HG02840 (cell line): ENCODE data around the gene ISM1.

ENCODE experiments used
- ATAC-seq: cut with Tn5 transposase; IDR thresholded peaks from one replicate; pipeline ENCODE4 v1.9.1; 2021; ENCODE audit warnings: mild to moderate bottlenecking, moderate library complexity, moderate number of reproducible peaks; ENCODE audit not compliant: unreplicated experiment, low FRiP score

The ISM1 gene

DNA sequence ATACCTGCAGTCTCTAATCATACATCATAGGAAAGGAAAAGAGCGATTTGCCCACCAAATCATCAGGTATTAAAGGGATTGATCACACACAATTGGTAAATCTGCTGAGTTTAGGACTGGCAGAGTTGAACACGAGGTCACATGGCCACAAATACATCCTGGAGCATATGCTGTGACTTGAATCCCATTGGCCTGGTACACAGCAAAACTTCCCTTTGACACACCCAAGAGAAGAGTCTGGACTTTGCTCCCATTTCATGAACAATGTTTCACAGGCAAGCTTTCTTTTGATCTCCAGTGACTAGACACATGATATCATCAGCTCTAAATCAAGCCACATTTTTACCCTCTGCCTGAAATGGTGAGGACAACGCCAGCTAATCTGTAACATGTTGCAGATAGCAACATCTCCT is 117.9 kb downstream of the ISM1 start:
- no peak for ATAC-seq

DNA sequence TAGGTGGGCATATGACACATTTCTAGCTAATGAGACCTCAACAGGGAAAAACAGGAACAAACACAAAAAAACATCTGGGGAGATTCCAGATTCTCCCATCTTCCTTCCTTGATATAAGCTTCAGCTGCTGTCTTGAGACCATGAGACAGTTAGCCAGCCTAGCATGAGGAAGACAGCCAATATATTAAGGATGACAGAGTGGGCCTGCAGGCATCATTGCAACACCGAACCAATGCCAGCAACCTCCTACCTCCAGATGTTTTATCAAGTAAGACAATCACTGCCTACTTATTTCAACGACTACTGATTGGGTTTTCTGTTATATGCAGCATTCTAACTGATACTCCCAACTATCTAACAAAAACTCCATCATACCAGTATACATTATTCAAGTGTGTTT is 119.0 kb downstream of the ISM1 start:
- no peak for ATAC-seq

DNA sequence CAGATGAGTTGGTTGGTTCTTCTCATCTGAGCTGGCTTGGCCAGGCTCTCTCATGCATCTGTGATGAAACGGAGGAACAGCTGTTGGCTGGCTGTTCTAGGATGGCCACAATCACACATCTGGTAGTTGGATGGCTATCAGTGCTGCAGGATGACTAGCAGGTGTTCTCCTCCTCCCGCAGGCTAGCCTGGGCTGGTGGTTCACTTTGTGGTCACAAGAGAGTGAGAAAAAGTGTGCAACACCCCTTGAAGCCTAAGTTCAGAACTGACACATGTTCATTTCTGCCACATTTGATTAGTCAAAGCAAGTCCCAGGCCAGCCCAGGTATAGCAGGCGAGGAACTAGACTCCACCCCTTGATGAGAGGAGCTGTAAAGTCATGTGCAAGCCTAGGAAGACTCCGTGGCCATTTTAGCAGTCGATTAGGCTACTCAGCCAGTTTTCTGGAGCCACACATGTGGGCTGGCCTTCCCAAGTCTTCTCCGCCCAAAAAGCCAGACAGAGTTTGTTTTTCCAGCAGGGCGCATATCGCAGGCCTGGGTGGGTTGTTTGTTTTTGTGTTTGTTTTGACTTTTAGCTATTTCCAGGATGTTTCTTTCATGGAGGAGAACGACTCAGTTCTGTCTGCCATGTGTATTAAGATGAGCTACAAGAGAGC is 120.8 kb downstream of the ISM1 start:
- no peak for ATAC-seq

DNA sequence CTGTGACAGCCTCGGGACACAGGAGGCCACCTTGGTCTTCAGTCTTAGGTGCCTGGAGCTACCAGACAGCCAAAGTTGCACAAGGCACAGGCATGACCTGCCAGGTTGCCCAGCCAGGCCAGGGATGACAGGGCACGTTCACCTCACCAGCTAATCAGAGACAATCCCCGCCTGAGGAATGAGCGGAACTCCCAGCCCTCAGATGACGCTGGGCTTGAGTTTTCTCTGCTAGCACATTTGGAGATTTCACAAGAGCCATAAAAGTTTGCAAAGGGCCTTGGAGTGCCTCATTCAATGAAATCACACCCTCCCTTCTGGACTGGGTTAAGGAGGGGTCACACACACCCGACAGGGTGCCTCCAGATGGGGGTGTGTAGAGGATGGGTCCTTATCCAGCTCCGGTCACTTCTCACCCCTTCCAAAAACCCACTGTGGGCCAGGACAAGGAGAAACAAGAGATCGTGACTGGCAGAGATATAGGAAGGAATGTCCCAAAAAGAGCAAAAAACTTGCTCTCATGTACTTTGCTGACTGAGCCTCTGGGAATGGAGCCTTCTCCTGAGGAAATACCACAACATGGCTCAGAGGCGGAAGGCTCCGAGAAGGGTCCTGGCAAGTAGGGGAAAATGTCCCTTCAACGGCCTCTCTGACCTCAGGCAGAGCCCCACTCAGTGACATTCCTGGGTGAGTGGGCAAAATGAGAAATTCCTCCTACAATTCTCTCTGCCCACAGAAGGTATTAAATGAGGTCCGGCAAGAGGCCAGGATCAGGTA is 121.6 kb downstream of the ISM1 start:
- ATAC-seq, result no peak

DNA sequence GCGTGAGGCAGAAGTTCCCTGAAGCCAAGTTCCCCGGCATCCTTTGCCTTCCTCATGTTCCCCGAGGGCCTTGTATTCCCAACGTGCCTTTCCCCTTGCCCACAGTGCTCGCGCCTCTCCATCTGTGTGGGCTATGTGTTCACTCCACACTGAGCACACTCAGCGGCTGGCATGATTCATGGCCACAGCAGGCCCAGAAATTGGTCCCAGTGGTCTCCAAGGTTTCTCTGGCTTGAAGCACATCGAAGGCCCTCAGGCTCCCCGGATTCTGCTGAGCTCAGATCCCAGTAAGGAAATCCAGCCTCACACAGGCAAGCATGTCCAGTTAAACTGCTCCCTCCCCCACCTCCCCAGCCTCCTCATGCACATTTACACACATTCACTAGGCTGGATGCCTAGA is 123.6 kb downstream of the ISM1 start:
- no peak for ATAC-seq

DNA sequence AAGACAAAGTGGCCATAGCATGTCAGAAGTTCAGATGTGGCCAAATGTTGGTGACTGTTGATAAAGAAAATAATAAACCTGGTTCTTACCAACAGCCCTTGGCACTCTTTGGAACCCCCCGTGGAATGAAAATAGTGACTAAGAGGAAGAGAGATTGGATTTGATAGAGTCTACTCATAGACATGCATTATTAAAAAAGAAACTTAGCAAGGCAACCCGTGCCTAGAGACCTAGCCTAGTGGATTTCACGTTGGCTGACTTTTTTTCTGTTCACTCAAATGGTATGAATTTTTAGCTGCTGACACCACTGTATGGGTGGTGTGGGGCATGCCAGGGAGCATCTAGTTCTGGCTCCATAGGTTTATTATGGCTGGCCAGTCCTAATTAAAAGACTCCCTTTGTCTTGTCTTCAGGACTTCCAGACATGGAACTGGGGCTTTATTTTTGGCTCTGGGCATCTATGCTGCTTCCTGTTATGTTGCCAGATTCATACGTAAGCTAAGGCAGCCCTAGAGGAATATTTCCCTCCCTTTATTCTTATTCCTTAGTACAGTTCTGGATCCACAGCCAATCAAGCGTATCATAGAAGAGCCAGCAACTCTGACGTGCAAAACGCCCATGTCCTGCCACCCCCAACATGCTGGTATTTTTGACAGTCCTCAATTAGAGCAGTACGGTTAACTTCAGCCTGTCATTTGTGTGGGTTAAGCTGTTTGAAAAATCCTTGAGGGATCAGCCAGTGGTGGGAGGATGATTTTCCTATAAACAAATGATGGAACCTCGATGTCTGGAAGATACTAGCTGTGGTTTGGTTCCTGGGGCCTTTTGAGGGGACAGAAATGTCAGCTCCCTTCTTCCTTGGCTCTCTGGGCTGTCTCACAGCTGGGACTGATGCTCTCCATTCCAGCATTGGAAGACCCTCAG is 127.5 kb downstream of the ISM1 start:
- no peak for ATAC-seq

DNA sequence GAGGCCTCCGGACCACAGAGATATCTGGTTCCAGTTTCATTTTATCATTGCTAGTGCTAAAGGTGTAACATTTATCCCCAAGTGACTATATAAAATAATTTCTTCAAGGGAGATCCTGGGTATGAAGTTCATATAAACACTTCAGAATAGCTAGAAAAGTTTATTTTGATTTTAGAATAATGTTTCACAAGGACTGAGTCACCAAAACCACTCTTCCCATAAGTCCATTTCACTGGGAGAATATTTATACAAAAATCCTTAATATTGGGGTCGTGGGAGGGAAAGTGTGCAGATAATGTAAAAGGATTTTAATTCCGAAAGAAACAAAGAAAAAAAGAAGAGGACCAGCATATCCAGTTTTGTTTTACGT is 128.1 kb downstream of the ISM1 start:
- no peak for ATAC-seq
